Measurements from ENCODE around the gene INSIG1.

INSIG1 gene

GRCh38 chr7:155308330-155309020, 10.8 kb downstream of the INSIG1 start:
- Histone ChIP-seq H3K4me1 (ENCODE audit: control insufficient read depth in 1 of 2, insufficient read depth in 2 of 2, low read length in 2 of 2) (no peaks in the 10 kb centered on the region), H3K27ac (ENCODE audit: low read length) (no peak overlapping the region), H3K4me3 (ENCODE audit: low read depth in 1 of 2, low read length in 2 of 2) (no peak overlapping the region), H3K27me3 (ENCODE audit: low read depth, low read length) (no peaks in the 10 kb centered on the region), H3K36me3 (ENCODE audit: control insufficient read depth in 1 of 2, insufficient read depth in 2 of 2, low read length in 2 of 2) (peaks cover 39 to 66% of the 10 kb centered on the region in 2 donors), H3K9me3 (ENCODE audit: control insufficient read depth in 1 of 2, low read length in 2 of 2) (no peaks in the 10 kb centered on the region)

- Histone ChIP-seq H3K27me3 (ENCODE audit: low read depth, low read length) (no peaks in the 10 kb centered on the region), H3K4me3 (ENCODE audit: low read depth in 1 of 2, low read length in 2 of 2) (no peak overlapping the region), H3K27ac (ENCODE audit: low read length) (no peak overlapping the region), H3K4me1 (ENCODE audit: control insufficient read depth in 1 of 2, insufficient read depth in 2 of 2, low read length in 2 of 2) (no peaks in the 10 kb centered on the region), H3K36me3 (ENCODE audit: control insufficient read depth in 1 of 2, insufficient read depth in 2 of 2, low read length in 2 of 2) (peaks cover 34 to 61% of the 10 kb centered on the region in 2 donors), H3K9me3 (ENCODE audit: control insufficient read depth in 1 of 2, low read length in 2 of 2) (no peaks in the 10 kb centered on the region)
Measured at GRCh38 chr7:155309021-155309338, 11.3 kb downstream of the INSIG1 start.

- H3K9me3 ChIP-seq (ENCODE audit: control insufficient read depth in 1 of 2, low read length in 2 of 2): no peaks in the 10 kb centered on the region
- no peak overlapping the region for H3K4me3 ChIP-seq (ENCODE audit: low read depth in 1 of 2, low read length in 2 of 2)
- H3K27ac ChIP-seq (ENCODE audit: low read length): no peak overlapping the region
- peaks cover 27 to 51% of the 10 kb centered on the region in 2 donors for H3K36me3 ChIP-seq (ENCODE audit: control insufficient read depth in 1 of 2, insufficient read depth in 2 of 2, low read length in 2 of 2)
- H3K4me1 ChIP-seq (ENCODE audit: control insufficient read depth in 1 of 2, insufficient read depth in 2 of 2, low read length in 2 of 2): no peaks in the 10 kb centered on the region
- no peaks in the 10 kb centered on the region for H3K27me3 ChIP-seq (ENCODE audit: low read depth, low read length)
Measured at GRCh38 chr7:155310425-155311114, 12.9 kb downstream of the INSIG1 start.

GRCh38 chr7:155311826-155312537, 14.3 kb downstream of the INSIG1 start:
- Histone ChIP-seq H3K27ac (ENCODE audit: low read length) (no peak overlapping the region), H3K9me3 (ENCODE audit: control insufficient read depth in 1 of 2, low read length in 2 of 2) (no peaks in the 10 kb centered on the region)

GRCh38 chr7:155312633-155313032, 15.0 kb downstream of the INSIG1 start:
- H3K36me3 ChIP-seq (ENCODE audit: control insufficient read depth in 1 of 2, insufficient read depth in 2 of 2, low read length in 2 of 2): peaks cover 13 to 31% of the 10 kb centered on the region in 2 donors
- no peak overlapping the region for H3K27ac ChIP-seq (ENCODE audit: low read length)
- H3K9me3 ChIP-seq (ENCODE audit: control insufficient read depth in 1 of 2, low read length in 2 of 2): no peaks in the 10 kb centered on the region
- no peaks in the 10 kb centered on the region for H3K27me3 ChIP-seq (ENCODE audit: low read depth, low read length)
- no peaks in the 10 kb centered on the region for H3K4me1 ChIP-seq (ENCODE audit: control insufficient read depth in 1 of 2, insufficient read depth in 2 of 2, low read length in 2 of 2)
- H3K4me3 ChIP-seq (ENCODE audit: low read depth in 1 of 2, low read length in 2 of 2): no peak overlapping the region

More at GRCh38 chr7:155311826-155312537, 14.3 kb downstream of the INSIG1 start:
- Histone ChIP-seq H3K4me3 (ENCODE audit: low read depth in 1 of 2, low read length in 2 of 2) (no peak overlapping the region), H3K27me3 (ENCODE audit: low read depth, low read length) (no peaks in the 10 kb centered on the region), H3K36me3 (ENCODE audit: control insufficient read depth in 1 of 2, insufficient read depth in 2 of 2, low read length in 2 of 2) (peaks cover 19 to 37% of the 10 kb centered on the region in 2 donors), H3K4me1 (ENCODE audit: control insufficient read depth in 1 of 2, insufficient read depth in 2 of 2, low read length in 2 of 2) (no peaks in the 10 kb centered on the region)

GRCh38 chr7:155313096-155313495, 15.4 kb downstream of the INSIG1 start:
- peaks cover 10 to 26% of the 10 kb centered on the region in 2 donors for H3K36me3 ChIP-seq (ENCODE audit: control insufficient read depth in 1 of 2, insufficient read depth in 2 of 2, low read length in 2 of 2)
- H3K27ac ChIP-seq (ENCODE audit: low read length): no peak overlapping the region
- H3K4me3 ChIP-seq (ENCODE audit: low read depth in 1 of 2, low read length in 2 of 2): no peak overlapping the region
- H3K9me3 ChIP-seq (ENCODE audit: control insufficient read depth in 1 of 2, low read length in 2 of 2): no peaks in the 10 kb centered on the region
- no peaks in the 10 kb centered on the region for H3K4me1 ChIP-seq (ENCODE audit: control insufficient read depth in 1 of 2, insufficient read depth in 2 of 2, low read length in 2 of 2)
- no peaks in the 10 kb centered on the region for H3K27me3 ChIP-seq (ENCODE audit: low read depth, low read length)

- no peaks in the 10 kb centered on the region for H3K4me1 ChIP-seq (ENCODE audit: control insufficient read depth in 1 of 2, insufficient read depth in 2 of 2, low read length in 2 of 2)
Measured at GRCh38 chr7:155315977-155316376, 18.3 kb downstream of the INSIG1 start.

GRCh38 chr7:155316427-155317113, 18.9 kb downstream of the INSIG1 start:
- Histone ChIP-seq H3K36me3 (ENCODE audit: control insufficient read depth in 1 of 2, insufficient read depth in 2 of 2, low read length in 2 of 2) (no peaks in the 10 kb centered on the region), H3K27me3 (ENCODE audit: low read depth, low read length) (no peaks in the 10 kb centered on the region), H3K9me3 (ENCODE audit: control insufficient read depth in 1 of 2, low read length in 2 of 2) (no peaks in the 10 kb centered on the region), H3K4me3 (ENCODE audit: low read depth in 1 of 2, low read length in 2 of 2) (no peak overlapping the region), H3K27ac (ENCODE audit: low read length) (no peak overlapping the region), H3K4me1 (ENCODE audit: control insufficient read depth in 1 of 2, insufficient read depth in 2 of 2, low read length in 2 of 2) (no peaks in the 10 kb centered on the region)

More at GRCh38 chr7:155315977-155316376, 18.3 kb downstream of the INSIG1 start:
- Histone ChIP-seq H3K27ac (ENCODE audit: low read length) (no peak overlapping the region), H3K9me3 (ENCODE audit: control insufficient read depth in 1 of 2, low read length in 2 of 2) (no peaks in the 10 kb centered on the region), H3K36me3 (ENCODE audit: control insufficient read depth in 1 of 2, insufficient read depth in 2 of 2, low read length in 2 of 2) (no peaks in the 10 kb centered on the region), H3K4me3 (ENCODE audit: low read depth in 1 of 2, low read length in 2 of 2) (no peak overlapping the region), H3K27me3 (ENCODE audit: low read depth, low read length) (no peaks in the 10 kb centered on the region)

GRCh38 chr7:155317114-155317434, 19.4 kb downstream of the INSIG1 start:
- Histone ChIP-seq H3K27me3 (ENCODE audit: low read depth, low read length) (no peaks in the 10 kb centered on the region), H3K9me3 (ENCODE audit: control insufficient read depth in 1 of 2, low read length in 2 of 2) (no peaks in the 10 kb centered on the region), H3K4me3 (ENCODE audit: low read depth in 1 of 2, low read length in 2 of 2) (no peak overlapping the region), H3K27ac (ENCODE audit: low read length) (no peak overlapping the region), H3K4me1 (ENCODE audit: control insufficient read depth in 1 of 2, insufficient read depth in 2 of 2, low read length in 2 of 2) (no peaks in the 10 kb centered on the region), H3K36me3 (ENCODE audit: control insufficient read depth in 1 of 2, insufficient read depth in 2 of 2, low read length in 2 of 2) (no peaks in the 10 kb centered on the region)

- no peaks in the 10 kb centered on the region for H3K9me3 ChIP-seq (ENCODE audit: control insufficient read depth in 1 of 2, low read length in 2 of 2)
- no peaks in the 10 kb centered on the region for H3K36me3 ChIP-seq (ENCODE audit: control insufficient read depth in 1 of 2, insufficient read depth in 2 of 2, low read length in 2 of 2)
- no peaks in the 10 kb centered on the region for H3K4me1 ChIP-seq (ENCODE audit: control insufficient read depth in 1 of 2, insufficient read depth in 2 of 2, low read length in 2 of 2)
- H3K27me3 ChIP-seq (ENCODE audit: low read depth, low read length): no peaks in the 10 kb centered on the region
- H3K4me3 ChIP-seq (ENCODE audit: low read depth in 1 of 2, low read length in 2 of 2): no peak overlapping the region
- H3K27ac ChIP-seq (ENCODE audit: low read length): no peak overlapping the region
Measured at GRCh38 chr7:155318245-155318644, 20.6 kb downstream of the INSIG1 start.

- Histone ChIP-seq H3K27me3 (ENCODE audit: low read depth, low read length) (no peaks in the 10 kb centered on the region), H3K36me3 (ENCODE audit: control insufficient read depth in 1 of 2, insufficient read depth in 2 of 2, low read length in 2 of 2) (no peaks in the 10 kb centered on the region), H3K4me3 (ENCODE audit: low read depth in 1 of 2, low read length in 2 of 2) (no peak overlapping the region), H3K4me1 (ENCODE audit: control insufficient read depth in 1 of 2, insufficient read depth in 2 of 2, low read length in 2 of 2) (no peaks in the 10 kb centered on the region), H3K9me3 (ENCODE audit: control insufficient read depth in 1 of 2, low read length in 2 of 2) (no peaks in the 10 kb centered on the region), H3K27ac (ENCODE audit: low read length) (no peak overlapping the region)
Measured at GRCh38 chr7:155322530-155322929, 24.9 kb downstream of the INSIG1 start.

Measured in muscle layer of duodenum (tissue), 2 donors.